Kidney epithelial cell (primary cell): ENCODE measurements around the gene ABHD12. TPM values are rescaled to one million over a fixed set of nuclear protein-coding genes. Genes with fewer than 3 reads are reported as not detected.

ENCODE experiments used
- DNase-seq: peaks from one replicate; pipeline ENCODE4 v3.0.0-alpha.2; 2010; ENCODE audit warnings: low read depth
- H3K27me3 ChIP-seq: 2 replicates; pipeline ENCODE4 v1.6.0; 2011; ENCODE audit warnings: low read length; ENCODE audit not compliant: control insufficient read depth, insufficient read depth
- H3K36me3 ChIP-seq: 2 replicates; pipeline ENCODE4 v1.5.1; 2011; ENCODE audit warnings: low read length; ENCODE audit not compliant: control insufficient read depth, insufficient read depth
- H3K4me3 ChIP-seq: 2 replicates; pipeline ENCODE4 v1.5.1; 2011; ENCODE audit warnings: low read depth, mild to moderate bottlenecking, control low read depth, low read length
- CTCF ChIP-seq: IDR thresholded peaks from 2 replicates; pipeline ENCODE4 v1.5.1; 2011; ENCODE audit warnings: mild to moderate bottlenecking, moderate library complexity, low read length, control low read depth, inconsistent platforms; ENCODE audit not compliant: insufficient read depth, poor library complexity, severe bottlenecking
- total RNA-seq: library from RNA; depleted of rRNA; stranded (reverse); fragments of >200 nt; gene quantifications from 2 replicates; pipeline ENCODE4 v1.2.3, GENCODE V29; 2015

The ABHD12 gene
- total RNA-seq, 1 donor from 2014 or later, result 75.1 TPM

DNA sequence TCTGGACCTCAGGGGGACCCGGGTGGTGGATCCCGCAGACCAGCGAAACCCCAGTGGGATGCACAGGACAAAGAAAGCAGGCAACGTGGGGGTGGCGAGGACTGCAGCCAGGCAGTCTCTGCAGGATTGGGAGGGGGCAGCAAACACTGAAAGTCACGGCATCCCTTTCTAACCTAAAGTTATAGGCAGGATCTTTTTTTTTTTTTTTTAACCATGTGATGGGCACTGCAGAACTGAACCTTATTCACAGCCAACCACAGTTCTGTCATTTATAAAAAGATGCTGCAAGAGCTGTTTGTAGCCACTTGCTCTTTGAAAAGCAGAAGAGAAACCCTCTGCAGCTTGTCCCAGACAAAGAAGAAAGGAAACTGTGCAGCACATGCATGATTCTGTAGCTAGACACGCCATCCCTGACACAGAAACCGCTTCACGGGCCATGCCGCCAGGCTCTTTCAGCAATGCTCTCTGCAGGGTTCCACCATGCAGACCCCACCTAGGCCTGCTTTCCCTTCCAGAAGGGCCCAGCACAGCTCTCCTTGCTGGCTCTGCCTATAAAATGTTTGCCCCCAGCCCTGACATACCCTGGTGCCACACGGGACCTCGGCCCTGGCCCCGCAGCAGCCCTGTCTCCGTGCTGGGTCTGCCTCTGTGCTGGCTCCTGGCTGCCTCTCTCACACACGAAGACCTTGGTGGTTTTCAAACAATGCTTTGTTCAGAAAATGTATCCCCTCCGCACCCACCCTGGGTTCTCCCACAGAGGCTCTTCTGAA lies 72.0 kb downstream of the ABHD12 start:
- no peaks in the 10 kb centered on the region for H3K27me3 ChIP-seq
- DNase-seq, result no peak
- H3K36me3 ChIP-seq, result no peaks in the 10 kb centered on the region
- no peak for TF ChIP-seq CTCF
- no peak overlapping the region for H3K4me3 ChIP-seq

DNA sequence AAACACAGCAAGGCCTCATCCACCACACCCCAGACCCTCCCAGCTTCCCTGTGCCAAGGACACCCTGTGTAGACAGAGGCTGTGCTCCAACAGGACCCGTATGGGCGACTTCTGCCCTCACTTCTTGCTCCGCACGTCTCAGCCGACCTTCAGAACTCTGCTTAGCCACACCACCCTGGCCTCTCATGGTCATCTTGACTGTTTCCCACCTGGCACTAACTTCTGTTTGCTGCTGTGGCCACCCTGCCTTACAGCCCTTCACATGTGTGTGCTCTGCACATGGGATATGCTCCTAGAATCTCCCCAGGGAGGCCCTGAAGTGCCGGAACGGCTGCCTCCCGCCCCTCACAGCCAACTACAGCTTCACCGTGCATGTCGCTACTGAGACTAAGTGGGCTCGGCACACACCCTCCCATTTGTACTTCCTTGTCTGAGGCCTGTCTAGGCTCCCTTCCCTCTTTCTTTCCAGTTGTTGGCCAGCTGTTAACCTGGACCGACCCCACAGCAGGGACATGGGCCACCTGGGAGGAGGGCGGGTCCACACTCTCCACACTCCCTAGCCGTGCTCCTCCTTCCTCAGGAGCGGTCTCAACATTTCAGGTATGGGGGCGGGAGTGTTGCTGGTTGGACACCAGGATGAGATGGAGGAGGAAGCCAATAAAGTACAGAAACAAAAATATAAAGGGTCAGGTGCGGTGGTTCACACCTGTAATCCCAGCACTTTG lies 73.1 kb downstream of the ABHD12 start:
- Histone ChIP-seq H3K4me3 (no peak overlapping the region), H3K27me3 (no peaks in the 10 kb centered on the region), H3K36me3 (no peaks in the 10 kb centered on the region)
- no peak for TF ChIP-seq CTCF
- DNase-seq, result no peak

DNA sequence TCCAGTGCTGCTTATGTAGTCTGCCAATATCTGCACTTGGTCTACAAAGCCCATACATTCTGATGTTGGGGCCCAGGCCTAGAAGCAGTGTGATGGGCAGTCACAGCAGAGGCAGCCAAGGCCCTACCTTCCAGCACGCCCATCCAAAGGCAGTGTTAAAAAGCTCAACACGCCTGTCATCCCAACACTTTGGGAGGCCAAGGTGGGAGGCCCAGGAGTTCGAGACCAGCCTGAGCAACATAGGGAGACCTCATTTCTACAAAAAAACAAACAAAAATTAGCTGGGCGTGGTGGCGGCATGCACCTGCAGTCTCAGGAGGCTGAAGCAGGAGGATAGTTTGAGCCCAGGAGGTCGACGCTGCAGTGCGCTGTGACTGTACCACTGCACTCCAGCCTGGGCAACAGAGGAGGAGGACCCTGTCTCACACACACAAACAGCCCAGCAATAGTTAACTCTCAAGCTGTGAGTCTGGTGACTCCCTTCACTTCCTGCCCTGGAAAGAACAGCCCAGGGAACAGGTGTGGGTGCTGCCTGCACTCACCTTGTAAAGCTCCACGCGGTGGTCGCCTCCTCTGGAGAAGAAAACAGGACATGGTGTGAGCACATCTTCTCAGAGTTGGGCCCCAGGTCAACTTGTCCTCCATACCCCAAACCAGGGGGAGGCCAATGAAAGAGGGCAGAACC lies 74.0 kb downstream of the ABHD12 start:
- no peak for TF ChIP-seq CTCF
- DNase-seq, result no peak
- H3K27me3 ChIP-seq, result no peaks in the 10 kb centered on the region
- H3K36me3 ChIP-seq, result no peaks in the 10 kb centered on the region
- H3K4me3 ChIP-seq, result no peak overlapping the region

- H3K27me3 ChIP-seq, result no peaks in the 10 kb centered on the region
- H3K4me3 ChIP-seq, result no peak overlapping the region
- H3K36me3 ChIP-seq, result no peaks in the 10 kb centered on the region
- no peak for DNase-seq
- TF ChIP-seq CTCF, result no peak
Observed at GRCh38 chr20:25315418-25316210, 75.0 kb downstream of the ABHD12 start.

DNA sequence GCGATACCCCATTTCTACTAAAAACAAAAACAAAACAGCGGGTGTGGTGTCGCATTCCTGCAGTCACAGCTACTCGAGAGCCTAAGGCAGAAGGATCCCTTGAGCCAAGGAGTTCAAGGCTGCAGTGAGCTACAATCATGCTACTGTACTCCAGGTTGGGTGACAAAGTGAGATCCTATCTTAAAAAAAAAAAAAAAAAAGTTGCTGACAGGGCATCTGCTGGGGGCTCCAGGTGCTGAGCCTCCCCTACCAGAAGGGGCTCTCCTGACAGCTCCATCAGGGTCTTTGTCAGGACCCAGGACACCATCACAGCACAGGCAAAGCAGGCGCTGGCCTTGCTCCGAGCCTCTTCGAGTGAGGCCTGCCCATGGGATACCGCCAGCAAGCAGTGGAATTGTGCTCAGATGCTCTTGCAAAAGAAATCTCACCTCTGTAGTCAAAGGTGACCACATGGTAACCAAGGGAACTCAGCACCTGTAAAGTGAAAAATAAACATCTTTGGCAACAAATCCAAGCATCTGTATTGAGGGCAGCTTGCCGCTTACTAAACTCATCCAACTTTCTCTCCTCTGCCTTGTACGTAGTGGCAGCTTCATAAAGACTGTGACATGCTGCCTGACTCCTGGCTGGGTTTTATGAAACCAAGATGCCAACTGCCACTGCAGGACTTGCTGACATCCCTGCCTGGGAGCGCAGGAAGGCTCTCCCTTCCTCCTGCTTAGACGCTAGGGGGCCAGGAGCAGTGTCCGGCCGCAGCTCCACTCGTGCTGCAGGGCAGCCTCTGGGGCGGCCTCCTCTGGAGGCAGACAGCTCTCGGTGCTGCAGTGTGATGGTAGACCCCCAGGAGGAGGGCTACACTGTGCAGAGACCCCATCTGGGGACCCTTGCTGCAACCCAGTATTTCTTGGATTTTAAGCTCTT lies 75.9 kb downstream of the ABHD12 start:
- no peaks in the 10 kb centered on the region for H3K36me3 ChIP-seq
- H3K4me3 ChIP-seq, result no peak overlapping the region
- no peak for DNase-seq
- no peak for TF ChIP-seq CTCF
- H3K27me3 ChIP-seq, result no peaks in the 10 kb centered on the region
